Stimulated activated CD8-positive, alpha-beta memory T cell treated with anti-CD3 and anti-CD28 coated beads, Interleukin-4, amount 100 ng/mL, for 1 hour (primary cell): ENCODE results near the gene TPSB2.

Experiments used
- DNase-seq, 2 donors: peaks; one replicate each; pipeline ENCODE4 v3.0.0-alpha.2; 2020; ENCODE audit warnings: low read depth in 2 of 2, low spot score in 1 of 2

TPSB2 gene

DNA sequence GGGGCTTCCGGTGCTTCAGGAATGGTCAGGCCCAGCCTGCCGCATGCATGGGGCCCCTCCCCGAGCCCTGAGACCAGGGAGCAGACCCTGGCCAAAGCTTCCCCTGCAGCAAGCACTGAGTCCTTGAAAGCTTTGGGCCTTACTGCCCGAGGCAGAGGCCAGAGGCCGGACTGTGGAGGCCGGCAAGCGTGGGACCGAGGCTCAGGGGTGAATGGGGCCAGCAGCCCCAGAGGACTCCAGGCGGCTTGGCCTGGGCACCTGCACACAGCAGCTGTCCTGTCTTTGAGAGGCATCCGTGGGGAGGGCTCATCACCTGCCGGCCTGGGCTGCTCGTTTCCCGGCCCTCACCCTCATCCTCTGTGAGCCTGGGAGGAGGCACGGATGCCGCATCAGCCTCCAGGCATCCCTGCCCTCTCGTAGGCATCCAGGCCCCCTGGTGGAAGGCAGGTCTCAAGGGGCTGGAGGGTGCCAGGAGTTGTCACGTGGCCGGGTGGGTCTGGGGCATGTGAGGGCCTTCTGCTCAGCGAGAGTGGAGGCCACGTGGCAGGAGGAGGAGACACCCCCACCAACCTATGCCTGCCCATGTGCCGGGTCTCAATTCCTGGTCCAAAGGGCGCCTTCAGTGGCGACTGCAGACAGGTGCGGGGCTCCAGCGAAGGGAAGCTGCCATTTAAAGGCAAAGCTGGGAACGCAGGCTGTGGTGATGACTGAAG is 45.7 kb downstream of the TPSB2 start:
- no peak for DNase-seq

- no peak for DNase-seq
Observed at GRCh38 chr16:1182950-1183907, 46.8 kb downstream of the TPSB2 start.

DNA sequence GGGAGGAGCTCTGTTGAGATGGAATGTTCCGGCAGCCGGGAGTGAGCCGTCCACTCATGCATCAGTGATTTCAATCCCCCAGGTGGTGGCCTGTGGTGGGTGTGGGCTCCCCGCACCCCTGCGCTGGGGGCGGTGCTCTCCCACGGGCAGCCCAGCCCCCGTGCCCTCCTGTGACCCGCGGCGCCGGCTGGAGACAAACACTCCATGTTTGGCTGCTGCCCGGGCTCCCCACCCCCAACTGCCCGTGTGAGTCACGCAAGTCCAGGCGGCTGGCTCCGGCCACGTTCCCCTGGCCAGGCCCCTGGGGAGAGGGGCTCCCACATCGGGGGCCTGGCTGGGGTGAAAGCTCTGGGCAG is 47.7 kb downstream of the TPSB2 start:
- DNase-seq = no peak

DNA sequence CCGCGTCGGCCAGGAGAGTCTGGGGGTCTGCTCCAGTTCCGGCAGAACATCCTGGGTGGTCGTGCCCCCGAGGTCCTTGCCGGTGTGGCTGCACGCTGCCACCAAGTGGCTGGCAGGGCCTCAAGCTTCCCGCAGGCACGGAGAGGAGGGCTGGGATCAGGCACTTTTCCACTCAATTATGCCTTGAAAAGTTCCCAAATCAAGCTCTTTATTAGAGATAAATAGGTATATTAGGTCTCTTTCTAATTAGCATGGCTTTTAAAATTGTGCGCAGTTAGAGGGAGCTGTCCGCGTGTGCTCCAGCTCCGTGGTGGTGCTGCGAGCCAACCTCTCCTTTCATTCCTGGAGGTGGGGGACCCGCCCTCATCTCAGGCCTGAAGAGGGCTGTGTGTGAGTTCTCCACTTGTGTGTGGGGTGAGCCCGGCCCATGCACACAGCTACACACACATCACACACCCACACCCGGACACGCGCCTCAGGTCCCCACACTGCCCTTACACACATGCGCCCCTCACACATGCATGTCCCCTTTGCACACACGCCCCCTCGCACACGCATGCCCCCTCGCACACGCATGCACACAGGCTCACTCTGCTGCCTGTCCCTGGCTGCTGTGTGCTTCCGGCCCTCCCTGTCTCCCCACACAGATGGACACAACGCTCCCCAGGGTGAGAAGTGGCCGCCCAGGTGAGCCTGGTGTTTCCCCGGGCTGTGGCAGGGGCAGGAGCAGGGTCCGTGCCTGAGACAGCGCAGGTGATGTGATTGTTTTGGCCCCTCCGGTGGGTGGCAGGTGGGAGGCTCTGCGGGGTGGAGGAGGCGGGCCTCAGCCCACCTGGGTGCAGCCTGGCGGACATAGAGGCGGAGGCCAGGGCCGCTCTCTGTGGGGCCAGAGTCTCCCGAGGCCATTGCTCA is 48.3 kb downstream of the TPSB2 start:
- no peak for DNase-seq

DNA sequence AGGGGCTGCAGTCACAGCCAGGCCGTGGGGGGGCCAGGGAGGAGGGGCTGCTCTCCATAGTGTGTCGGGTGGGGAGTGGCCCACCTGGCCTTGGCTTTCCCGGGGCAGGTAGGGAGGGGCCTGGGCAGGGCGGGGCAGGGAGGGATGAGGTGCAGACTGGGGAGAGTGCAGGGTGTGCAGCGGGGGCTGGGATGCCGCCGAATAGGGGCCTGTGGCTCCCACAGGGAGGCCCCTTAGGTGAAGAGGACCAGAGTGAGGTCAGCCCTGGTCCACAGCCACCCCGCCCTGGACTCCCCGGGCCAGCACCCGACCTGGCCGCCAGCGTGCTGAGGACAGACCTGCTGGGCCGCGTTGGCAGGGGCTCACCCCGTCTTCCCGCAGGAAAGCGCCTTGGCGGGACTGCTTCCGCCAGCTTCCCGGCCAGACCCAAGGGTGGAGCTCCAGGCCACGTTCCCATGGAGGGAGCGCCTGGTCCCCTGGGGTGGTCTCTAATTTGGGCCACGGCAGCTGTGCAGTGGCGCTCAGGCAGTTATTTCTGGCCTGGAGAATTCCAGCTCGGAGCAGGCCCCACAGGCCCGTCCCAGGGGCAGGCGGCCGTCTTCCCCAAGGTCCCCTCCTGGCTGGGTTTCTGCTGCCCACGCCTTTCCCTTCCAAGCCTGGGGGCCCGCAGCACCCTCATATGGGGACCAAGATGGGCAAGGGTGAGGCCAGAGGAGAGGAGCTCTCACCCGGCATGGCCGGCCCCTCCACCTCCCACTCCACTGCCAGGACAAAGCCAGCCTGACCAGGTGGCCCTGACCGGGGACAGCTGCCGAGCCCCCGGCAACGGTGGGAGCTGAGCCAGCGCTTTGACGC is 49.2 kb downstream of the TPSB2 start:
- no peak for DNase-seq
